HUDEP-2 (cell line): ENCODE results near the gene SLC1A1.
"Not testable (repeated sequence)": the region's sequence is repeated elsewhere in the genome, so short reads cannot be mapped to it uniquely, and the experiment has no call there.

Experiments used
- DNase-seq, 76 experiments: peaks; one replicate each; lab custom pipeline; 2025; ENCODE audit not compliant: unreplicated experiment in 76 of 76; lab: John Stamatoyannopoulos, UW

SLC1A1 gene

GRCh38 chr9:4540425-4540824 is 50.2 kb downstream of the SLC1A1 start:
- no peak for DNase-seq

- DNase-seq = no peak
Measured at GRCh38 chr9:4541281-4541680, 51.0 kb downstream of the SLC1A1 start.

- DNase-seq = no peak
Measured at GRCh38 chr9:4541856-4542255, 51.6 kb downstream of the SLC1A1 start.

- DNase-seq = not testable (repeated sequence)
Measured at GRCh38 chr9:4544714-4545113, 54.4 kb downstream of the SLC1A1 start.

DNA sequence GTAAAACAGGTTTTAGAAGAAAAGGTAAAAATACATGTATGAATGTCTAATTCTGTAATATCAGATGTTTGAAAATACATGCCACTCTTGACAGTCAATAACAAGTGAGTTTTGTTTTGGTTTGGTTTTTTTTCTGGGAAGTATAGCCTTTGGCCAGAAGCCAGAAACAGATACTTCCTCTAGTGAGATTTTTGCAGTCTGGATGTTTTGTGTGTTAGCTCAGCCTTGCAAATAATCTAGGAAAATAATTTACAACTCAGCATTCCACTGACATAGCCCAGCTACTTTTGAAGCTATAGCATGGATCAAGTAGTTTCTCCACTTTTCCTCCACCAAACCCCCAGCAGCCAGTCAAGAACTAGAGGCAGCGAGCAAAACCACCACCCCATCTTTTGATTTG is 56.7 kb downstream of the SLC1A1 start:
- DNase-seq = no peak

- peak in 25 of 76 experiments; percentile 1 to 45 (median 8) for DNase-seq
Measured at GRCh38 chr9:4548811-4549725, 58.8 kb downstream of the SLC1A1 start.

- no peak for DNase-seq
Measured at GRCh38 chr9:4549751-4550295, 59.6 kb downstream of the SLC1A1 start.

GRCh38 chr9:4550777-4551484 is 60.7 kb downstream of the SLC1A1 start:
- no peak for DNase-seq

- no peak for DNase-seq
Measured at GRCh38 chr9:4553951-4554381, 63.7 kb downstream of the SLC1A1 start.

- no peak for DNase-seq
Measured at GRCh38 chr9:4555236-4555635, 65.0 kb downstream of the SLC1A1 start.

- no peak for DNase-seq
Measured at GRCh38 chr9:4558371-4558998, 68.2 kb downstream of the SLC1A1 start.

- no peak for DNase-seq
Measured at GRCh38 chr9:4559261-4560182, 69.3 kb downstream of the SLC1A1 start.

DNA sequence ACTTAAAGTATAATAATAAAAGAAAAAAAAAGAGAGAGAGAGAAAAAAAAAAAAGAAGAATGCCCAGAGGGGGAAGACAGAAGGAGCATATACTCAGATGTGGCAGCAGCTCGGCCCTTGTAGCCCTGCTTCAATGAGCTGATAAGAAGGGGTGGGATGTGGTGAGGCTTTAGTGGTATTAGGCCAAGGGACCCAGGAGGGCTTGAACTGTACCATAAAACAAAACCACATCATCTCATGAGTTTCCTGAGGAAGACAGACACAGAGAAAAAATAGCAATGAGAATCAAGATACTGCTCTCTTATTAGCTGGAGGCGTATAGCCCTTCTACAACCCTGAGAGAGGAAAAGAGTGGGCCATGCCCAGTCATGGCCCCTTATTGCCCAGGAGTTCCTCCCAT is 72.8 kb downstream of the SLC1A1 start:
- DNase-seq = no peak

GRCh38 chr9:4566806-4567205 is 76.5 kb downstream of the SLC1A1 start:
- no peak for DNase-seq

DNA sequence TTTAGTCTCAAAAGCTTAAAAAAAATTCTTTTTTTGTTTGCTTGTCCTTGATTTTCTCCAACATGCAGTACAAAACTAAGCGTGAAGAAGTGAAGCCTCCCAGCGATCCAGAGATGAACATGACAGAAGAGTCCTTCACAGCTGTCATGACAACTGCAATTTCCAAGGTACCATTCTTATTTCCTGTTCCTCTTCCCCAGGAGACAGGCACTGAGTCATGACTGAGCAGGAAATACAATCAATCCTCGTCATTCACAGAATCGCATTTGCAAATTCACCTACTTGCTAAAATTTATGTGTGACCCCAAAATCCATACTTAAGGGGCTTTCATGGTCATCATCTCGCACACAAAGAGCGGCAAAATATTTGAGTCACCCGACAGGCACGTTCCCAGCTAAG is 77.3 kb downstream of the SLC1A1 start:
- DNase-seq = no peak

GRCh38 chr9:4569101-4569500 is 78.8 kb downstream of the SLC1A1 start:
- no peak for DNase-seq

DNA sequence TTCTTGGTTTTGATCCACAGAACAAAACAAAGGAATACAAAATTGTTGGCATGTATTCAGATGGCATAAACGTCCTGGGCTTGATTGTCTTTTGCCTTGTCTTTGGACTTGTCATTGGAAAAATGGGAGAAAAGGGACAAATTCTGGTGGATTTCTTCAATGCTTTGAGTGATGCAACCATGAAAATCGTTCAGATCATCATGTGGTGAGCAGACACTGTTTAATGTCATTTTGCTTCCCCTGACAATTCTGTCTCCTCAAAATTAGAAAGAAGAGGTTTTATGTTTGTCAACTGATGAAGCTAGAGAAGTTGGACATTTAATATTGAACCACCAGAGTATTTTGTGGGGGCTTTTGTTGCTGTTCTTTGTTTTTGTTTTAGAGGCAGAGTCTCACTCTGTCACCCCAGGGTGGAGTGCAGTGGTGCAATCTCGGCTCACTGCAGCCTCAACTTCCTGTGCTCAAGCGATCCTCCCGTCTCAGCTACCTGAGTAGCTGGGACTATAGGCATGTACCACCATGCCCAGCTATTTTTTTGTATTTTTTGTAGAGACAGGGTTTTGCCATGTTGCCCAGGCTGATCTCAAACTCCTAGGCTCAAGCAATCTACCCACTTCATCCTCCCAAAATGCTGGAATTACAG is 82.0 kb downstream of the SLC1A1 start:
- DNase-seq = no peak

DNA sequence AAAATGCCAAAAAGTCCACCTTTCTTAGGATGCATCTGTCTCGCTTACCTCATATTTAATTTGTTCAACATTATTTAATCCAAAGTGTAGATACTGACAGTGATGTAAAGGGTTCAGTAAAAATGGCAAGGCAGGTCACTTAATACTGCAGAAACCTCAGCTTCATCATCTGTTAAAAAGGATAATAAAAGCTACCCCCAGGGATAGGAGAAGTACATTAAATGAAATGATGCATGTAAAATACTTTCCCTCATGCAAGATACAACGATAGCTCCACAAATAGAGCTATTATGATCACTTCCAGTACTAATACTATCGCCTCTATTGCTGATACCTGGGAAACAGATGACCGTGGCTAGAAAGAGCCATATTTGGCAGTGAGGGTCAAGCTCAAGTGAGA is 82.9 kb downstream of the SLC1A1 start:
- DNase-seq = no peak

DNA sequence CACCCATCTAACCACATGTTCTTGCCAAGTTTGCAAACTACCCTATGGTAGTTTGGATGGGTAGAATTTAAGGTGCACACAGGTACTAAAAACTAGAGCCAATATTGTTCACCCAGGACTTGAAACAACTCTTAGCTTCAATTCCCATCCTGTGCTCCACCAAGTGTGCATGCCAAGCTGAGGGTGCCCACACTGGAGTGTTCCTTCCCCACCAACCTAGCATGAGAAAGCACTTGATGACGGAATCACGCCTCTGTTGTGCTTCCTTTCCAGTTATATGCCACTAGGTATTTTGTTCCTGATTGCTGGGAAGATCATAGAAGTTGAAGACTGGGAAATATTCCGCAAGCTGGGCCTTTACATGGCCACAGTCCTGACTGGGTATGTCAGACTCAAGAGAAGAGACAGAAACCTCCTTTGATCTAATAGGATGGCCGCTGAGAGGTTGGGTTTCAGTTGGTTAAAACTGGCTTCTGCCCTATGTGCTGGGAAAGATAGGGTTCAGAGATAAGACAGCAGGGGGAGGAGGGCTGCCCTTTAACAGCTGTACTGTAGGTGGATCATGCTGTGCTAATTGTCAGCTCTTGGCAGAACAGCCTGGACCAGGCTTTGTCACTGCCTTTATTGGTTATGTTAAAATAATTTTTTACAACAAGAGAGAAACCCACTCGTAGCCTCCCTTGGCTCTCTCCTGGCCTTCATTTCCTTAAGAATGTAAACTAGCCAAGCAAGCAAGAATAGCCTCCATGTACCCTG is 83.5 kb downstream of the SLC1A1 start:
- no peak for DNase-seq
